CD4-positive, alpha-beta T cell treated with Interleukin-10 for 1 hour (primary cell): ENCODE results near the gene ST3GAL6.

Experiments
- DNase-seq: peaks from one replicate; pipeline ENCODE4 v3.0.0-alpha.2; 2020

ST3GAL6 gene, protein sequence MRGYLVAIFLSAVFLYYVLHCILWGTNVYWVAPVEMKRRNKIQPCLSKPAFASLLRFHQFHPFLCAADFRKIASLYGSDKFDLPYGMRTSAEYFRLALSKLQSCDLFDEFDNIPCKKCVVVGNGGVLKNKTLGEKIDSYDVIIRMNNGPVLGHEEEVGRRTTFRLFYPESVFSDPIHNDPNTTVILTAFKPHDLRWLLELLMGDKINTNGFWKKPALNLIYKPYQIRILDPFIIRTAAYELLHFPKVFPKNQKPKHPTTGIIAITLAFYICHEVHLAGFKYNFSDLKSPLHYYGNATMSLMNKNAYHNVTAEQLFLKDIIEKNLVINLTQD

DNA sequence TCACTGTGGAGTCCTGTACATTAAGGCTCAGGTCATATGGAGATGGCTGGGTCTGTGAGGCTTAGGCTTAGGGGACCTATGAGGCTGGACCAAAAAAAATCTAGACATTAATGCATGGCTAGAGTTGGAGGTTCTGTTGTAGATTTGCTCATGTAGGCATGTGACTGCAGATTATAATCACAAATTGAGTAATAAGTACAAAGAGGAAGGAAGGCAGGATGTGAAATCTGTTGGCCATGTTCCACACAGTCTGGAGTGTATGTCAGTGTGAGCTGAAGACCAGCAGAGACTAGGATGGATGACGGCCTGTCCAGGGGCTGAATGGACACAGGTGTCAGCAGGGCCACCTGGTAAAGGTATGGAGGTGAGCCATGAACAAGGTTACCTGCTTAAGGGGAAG is at the start of gene ST3GAL6:
TSS of gene ST3GAL6 (plus strand) at position 265 of the 400 bp plus-strand sequence. CDS start 5,101 bp downstream, outside the sequence.
- no peak for DNase-seq

- DNase-seq, result no peak
Observed at GRCh38 chr3:98713984-98714383, 49.2 kb upstream of the ST3GAL6 start.

DNA sequence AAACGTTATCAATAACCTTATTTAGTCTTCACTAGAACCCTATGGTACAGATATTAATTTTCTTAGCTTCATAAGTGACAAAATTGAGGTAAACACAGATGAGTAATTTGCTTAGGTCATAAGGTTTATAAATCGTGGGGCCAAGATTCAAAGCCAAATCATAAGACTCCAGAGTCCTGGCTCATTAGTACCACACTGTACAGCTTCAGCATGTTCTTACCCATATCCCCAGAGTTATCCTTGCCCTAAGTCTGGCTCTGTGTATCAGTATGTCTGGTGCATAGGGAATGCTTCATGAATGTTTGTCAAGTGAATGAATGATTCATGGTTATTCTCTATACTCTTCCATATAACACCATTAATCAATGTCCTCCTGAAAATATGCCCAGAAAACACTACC is 45.6 kb upstream of the ST3GAL6 start:
- no peak for DNase-seq

- DNase-seq, result no peak
Observed at GRCh38 chr3:98718730-98719129, 44.4 kb upstream of the ST3GAL6 start.

DNA sequence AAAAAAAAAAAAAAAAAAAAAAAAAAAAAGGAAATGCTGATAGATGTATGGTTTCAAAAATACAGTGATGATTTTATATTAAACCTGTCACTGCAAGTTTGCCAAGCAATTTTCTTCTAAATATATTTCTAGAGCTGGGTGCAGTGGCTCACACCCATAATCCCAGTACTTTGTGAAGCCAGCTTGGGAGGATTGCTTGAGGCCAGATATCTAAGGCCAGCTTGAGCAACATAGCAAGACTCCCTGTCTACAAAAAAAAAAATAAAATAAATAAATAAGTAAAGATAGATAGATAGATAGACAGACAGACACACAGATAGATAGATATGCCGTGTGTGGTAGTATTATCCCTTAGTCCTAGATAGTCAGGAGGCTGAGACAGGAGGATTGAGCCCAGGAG is 41.4 kb upstream of the ST3GAL6 start:
- no peak for DNase-seq

- no peak for DNase-seq
Observed at GRCh38 chr3:98722389-98722788, 40.8 kb upstream of the ST3GAL6 start.

- no peak for DNase-seq
Observed at GRCh38 chr3:98725352-98725751, 37.8 kb upstream of the ST3GAL6 start.

DNA sequence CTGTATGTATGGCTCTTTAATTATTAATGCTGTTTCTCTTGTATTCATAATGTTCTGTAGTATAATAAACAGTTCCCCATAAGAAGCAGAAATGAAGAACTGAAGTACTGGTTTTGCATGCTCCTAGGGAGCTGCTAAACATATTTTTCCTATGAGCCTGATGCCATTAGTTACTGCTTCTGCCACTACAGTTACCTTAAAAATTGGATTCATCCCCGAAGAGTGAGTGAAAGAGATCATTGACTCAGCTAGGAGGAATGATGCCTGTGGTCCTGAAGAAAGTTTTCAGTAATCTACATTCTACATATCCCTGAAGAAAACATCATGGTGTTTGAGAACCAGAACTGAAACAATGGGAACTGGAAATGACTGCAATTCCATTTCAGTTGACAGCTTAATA is 37.1 kb upstream of the ST3GAL6 start:
- no peak for DNase-seq

- no peak for DNase-seq
Observed at GRCh38 chr3:98727638-98728037, 35.5 kb upstream of the ST3GAL6 start.

DNA sequence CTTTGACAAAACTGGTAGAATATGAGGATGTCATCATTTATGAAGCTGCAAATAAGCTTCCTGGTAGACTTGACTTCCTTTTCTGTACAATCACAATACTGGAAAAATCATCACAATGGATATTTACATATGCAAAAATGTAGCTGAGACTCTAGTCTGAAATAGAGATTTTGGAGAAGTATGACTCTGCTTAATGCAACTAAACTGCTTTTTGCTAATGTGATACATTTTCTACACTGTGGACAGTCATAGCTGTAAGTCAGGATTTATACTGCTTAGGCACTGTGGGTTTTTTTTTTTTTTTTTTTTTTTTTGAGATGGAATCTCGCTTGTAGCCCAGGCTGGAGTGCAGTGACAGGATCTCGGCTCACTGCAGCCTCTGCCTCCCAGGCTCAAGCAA is 34.5 kb upstream of the ST3GAL6 start:
- DNase-seq, result no peak

- DNase-seq, result no peak
Observed at GRCh38 chr3:98730338-98730737, 32.8 kb upstream of the ST3GAL6 start.

- no peak for DNase-seq
Observed at GRCh38 chr3:98730886-98731537, 32.1 kb upstream of the ST3GAL6 start.

DNA sequence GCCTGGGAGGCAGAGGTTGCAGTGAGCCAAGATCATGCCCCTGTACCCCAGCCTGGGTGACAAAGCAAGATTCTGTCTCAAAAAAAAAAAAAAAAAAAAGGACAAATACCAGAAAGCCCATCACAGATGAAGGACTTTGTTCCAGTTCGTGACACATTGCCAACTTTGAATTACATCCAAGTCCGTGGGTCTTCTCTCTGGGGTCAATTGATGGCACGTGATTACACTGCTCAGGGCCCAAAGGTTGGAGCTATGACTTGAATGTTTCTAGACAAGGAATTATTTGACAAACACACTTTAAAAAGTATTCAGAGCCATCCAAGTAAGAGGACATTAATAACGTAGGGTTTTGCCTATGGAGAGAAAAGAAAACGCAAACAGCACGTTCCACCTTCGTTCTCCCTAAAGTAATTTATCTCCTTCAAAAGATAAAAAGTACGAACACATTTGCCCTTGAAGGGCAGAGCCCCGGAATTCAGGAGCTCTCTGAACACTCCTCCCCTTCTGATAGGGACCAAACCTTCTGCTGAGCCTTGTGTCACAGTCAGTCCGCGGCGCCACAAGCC is 31.3 kb upstream of the ST3GAL6 start:
- no peak for DNase-seq

DNA sequence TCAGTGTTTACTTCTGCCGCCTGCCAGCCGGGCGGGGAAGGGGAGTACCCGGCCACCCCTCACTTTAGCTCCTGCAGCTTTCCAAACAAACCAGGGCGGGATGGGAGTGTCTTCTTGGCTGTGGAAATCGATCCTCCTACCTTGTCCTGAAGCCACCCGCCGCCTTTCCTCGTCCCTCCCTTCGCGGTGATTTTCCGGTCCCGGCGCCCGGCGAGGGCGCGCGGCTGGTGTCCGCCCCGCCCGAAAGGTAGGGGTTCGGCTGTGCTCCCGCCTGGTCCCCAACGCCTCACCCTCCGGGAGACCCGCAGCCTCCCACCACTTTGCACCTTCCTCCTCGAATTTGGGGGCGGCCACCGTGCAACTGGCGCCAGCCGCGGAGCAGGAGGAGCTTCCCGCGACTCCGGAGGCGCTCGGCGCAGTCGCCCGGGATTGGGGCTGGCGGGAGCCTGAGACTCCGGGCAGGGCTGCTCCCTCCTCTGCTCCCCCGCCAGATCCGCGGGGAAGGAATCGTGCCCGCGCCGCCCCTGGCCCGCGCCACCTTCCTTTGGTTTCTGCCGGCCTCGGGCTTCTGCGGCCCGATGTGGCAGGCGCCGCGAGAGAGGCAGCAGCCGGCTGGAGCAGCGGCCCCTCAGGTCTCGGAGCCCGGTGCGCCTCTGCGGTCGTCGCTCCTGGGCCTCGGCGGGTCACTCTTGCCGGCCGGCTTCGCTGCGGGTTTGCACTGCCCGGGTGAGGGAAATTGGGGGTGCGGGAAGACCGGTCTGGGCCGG is 30.7 kb upstream of the ST3GAL6 start:
- DNase-seq, result no peak

- DNase-seq, result no peak
Observed at GRCh38 chr3:98733053-98733811, 29.9 kb upstream of the ST3GAL6 start.

GRCh38 chr3:98733812-98734281 is 29.3 kb upstream of the ST3GAL6 start:
- no peak for DNase-seq

- DNase-seq, result no peak
Observed at GRCh38 chr3:98734306-98734705, 28.8 kb upstream of the ST3GAL6 start.

- no peak for DNase-seq
Observed at GRCh38 chr3:98734735-98735134, 28.4 kb upstream of the ST3GAL6 start.

GRCh38 chr3:98735296-98735695 is 27.8 kb upstream of the ST3GAL6 start:
- DNase-seq, result no peak

DNA sequence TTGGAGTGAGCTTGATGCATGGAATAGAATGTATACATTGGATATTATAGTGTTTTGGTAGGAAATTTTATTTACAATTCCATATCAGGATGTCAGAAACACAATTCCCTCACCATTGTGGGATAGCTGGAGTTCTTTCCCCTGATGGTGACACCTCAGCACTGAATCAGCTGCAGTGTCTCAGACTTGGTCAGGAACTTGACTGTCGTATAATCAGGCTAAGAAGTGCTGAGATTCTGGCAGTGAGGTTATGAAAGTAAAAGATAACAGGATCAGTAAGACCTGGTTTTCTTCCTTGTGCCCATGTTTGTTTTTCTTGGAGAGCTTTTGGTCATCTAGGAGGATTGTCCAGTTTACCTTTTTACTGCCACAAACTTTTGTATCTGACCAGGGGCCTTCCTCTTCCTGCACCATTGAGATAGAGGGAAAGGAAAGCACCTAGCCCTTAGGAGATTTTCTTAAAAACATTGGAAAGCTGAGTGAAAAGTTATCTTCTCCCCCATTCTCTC is 27.3 kb upstream of the ST3GAL6 start:
- no peak for DNase-seq

GRCh38 chr3:98737301-98737700 is 25.8 kb upstream of the ST3GAL6 start:
- no peak for DNase-seq

DNA sequence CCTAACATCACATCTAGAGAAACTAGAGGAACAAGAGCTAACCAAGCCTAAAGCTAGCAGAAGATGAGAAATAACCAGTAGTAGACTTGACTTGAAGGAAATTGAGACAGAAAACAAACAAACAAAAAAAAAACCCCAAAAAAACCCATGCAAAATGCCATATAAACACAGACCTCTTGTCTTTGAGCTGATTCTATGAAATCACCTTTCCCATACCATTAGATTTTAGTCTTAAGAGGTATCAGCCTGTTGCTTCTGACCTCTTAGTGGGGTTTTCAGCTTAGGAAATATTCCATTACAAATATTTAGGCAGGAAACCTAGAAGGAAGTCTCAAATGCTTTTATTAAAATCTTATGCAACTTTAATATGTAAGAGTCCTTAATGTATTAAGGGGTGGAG is 23.9 kb upstream of the ST3GAL6 start:
- no peak for DNase-seq
